Activated CD4-positive, alpha-beta memory T cell treated with anti-CD3 and anti-CD28 coated beads, Interleukin-2, amount 10 ng/mL, durations not matched to agents 7 days and 5 days (primary cell): Measurements from ENCODE around the gene CDK19. TPM values are rescaled to one million over a fixed set of nuclear protein-coding genes. Genes with fewer than 3 reads are reported as not detected.
"Not testable (repeated sequence)": the region's sequence is repeated elsewhere in the genome, so short reads cannot be mapped to it uniquely, and the experiment has no call there.

Source experiments
- CTCF ChIA-PET: fragments of 350-600 bp; sonication (Branson Sonifier 250); formaldehyde crosslinking; loops from one replicate; lab custom pipeline; 2021; ENCODE audit warnings: antibody characterized with exemption, inconsistent platforms; lab: Charles Lee
- POLR2A ChIA-PET: fragments of 350-600 bp; sonication (Branson Sonifier 250); formaldehyde crosslinking; loops from one replicate; lab custom pipeline; 2021; ENCODE audit warnings: antibody characterized with exemption; lab: Charles Lee
- DNase-seq: peaks from one replicate; pipeline ENCODE4 v3.0.0-alpha.2; 2020
- H3K27ac Mint-ChIP-seq: one replicate; pipeline ENCODE4 v1.8.0; 2021; ENCODE audit warnings: mild to moderate bottlenecking, mixed read lengths
- H3K27me3 Mint-ChIP-seq: one replicate; pipeline ENCODE4 v1.8.0; 2021; ENCODE audit warnings: mixed read lengths
- H3K36me3 Mint-ChIP-seq: one replicate; pipeline ENCODE4 v1.8.0; 2021; ENCODE audit warnings: low read depth, mixed read lengths
- H3K4me1 Mint-ChIP-seq: one replicate; pipeline ENCODE4 v1.8.0; 2021; ENCODE audit warnings: mixed read lengths
- H3K4me3 Mint-ChIP-seq: one replicate; pipeline ENCODE4 v1.8.0; 2021; ENCODE audit warnings: mild to moderate bottlenecking, mixed read lengths
- H3K9me3 Mint-ChIP-seq: one replicate; pipeline ENCODE4 v1.8.0; 2021; ENCODE audit warnings: mixed read lengths
- total RNA-seq, 2 experiments: library from RNA; stranded (reverse); gene quantifications; one replicate each; pipeline ENCODE4 v1.2.3, GENCODE V29; 2021

CDK19 gene
- total RNA-seq, 2 experiments from 2014 or later: 30.8 to 33.2 TPM

- no peak for DNase-seq
- no peaks in the 10 kb centered on the region for H3K27me3 Mint-ChIP-seq
- H3K4me1 Mint-ChIP-seq: peaks cover 5% of the 10 kb centered on the region
- ChIA-PET POLR2A (no interaction called here), CTCF (interaction anchor here (1.0 kb wide), 1 partner anchor 311 kb away, joined by 3 read pairs; no protein-coding TSS in a partner anchor)
- H3K9me3 Mint-ChIP-seq: peaks cover 14% of the 10 kb centered on the region
- no peak overlapping the region for H3K4me3 Mint-ChIP-seq
- H3K36me3 Mint-ChIP-seq: peaks cover 25% of the 10 kb centered on the region
- no peak overlapping the region for H3K27ac Mint-ChIP-seq
Observed at GRCh38 chr6:110746680-110747079, 68.6 kb downstream of the CDK19 start.

GRCh38 chr6:110744991-110745390, 70.3 kb downstream of the CDK19 start:
- POLR2A ChIA-PET: no interaction called here
- no peak for DNase-seq
- CTCF ChIA-PET: no interaction called here
- Mint-ChIP-seq H3K27me3 (no peaks in the 10 kb centered on the region), H3K27ac (no peak overlapping the region), H3K4me1 (no peaks in the 10 kb centered on the region), H3K36me3 (peaks cover 39% of the 10 kb centered on the region), H3K9me3 (peaks cover 22% of the 10 kb centered on the region), H3K4me3 (no peak overlapping the region)

DNA sequence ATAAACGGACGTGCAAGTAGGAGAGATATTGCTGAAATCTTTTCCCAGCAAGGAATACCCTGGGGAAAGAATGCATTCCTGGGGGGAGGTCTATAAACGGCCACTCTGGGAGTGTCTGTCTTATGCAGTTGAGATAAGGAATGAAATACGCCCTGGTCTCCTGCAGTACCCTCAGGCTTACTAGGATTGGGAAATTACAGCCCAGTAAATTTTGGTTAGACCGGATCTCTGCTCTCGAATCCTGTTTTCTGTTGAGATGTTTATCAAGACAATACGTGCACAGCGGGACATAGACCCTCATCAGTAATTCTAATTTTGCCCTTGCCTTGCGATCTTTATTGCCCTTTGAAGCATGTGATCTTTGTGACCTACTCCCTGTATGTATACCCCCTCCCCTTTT, 72.7 kb downstream of the CDK19 start:
- H3K27ac Mint-ChIP-seq, CTCF ChIA-PET, H3K4me1 Mint-ChIP-seq, H3K27me3 Mint-ChIP-seq, DNase-seq, POLR2A ChIA-PET, H3K4me3 Mint-ChIP-seq: not testable (repeated sequence)
- Mint-ChIP-seq H3K9me3 (peaks cover 22% of the 10 kb centered on the region), H3K36me3 (peaks cover 43% of the 10 kb centered on the region)

GRCh38 chr6:110741517-110741916, 73.8 kb downstream of the CDK19 start:
- Mint-ChIP-seq H3K4me3 (no peak overlapping the region), H3K9me3 (peaks cover 22% of the 10 kb centered on the region), H3K36me3 (peaks cover 48% of the 10 kb centered on the region), H3K27ac (no peak overlapping the region), H3K27me3 (no peaks in the 10 kb centered on the region), H3K4me1 (no peaks in the 10 kb centered on the region)
- CTCF ChIA-PET: no interaction called here
- POLR2A ChIA-PET: interaction anchor here (0.6 to 1.2 kb wide), 2 partner anchors 46 to 133 kb away, joined by 3 read pairs; partner anchors contain the start of gene AMD1
- DNase-seq: no peak

DNA sequence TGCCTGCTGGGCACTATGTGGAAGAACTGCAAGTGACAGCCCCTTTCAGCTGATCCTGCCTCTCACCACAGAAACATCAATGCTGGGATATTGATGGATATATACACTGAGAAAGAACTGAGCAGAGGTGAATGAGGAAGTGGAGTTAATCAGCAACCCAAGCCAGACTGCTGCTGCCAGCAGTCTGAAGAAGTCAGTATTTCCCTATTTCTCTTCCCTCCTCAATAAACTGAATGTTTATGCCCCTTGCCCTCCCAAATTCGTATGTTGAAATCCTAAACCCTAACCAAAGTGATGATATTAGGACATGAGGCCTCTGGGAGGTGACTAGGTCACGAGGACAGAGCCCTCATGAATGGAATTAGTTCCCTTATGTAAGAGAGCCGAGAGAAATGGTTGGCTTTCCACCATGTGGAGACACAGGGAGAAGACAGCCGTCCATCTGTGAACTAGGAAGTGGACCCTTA, 76.3 kb downstream of the CDK19 start:
- no peak overlapping the region for H3K4me3 Mint-ChIP-seq
- POLR2A ChIA-PET: no interaction called here
- peaks cover 51% of the 10 kb centered on the region for H3K36me3 Mint-ChIP-seq

DNA sequence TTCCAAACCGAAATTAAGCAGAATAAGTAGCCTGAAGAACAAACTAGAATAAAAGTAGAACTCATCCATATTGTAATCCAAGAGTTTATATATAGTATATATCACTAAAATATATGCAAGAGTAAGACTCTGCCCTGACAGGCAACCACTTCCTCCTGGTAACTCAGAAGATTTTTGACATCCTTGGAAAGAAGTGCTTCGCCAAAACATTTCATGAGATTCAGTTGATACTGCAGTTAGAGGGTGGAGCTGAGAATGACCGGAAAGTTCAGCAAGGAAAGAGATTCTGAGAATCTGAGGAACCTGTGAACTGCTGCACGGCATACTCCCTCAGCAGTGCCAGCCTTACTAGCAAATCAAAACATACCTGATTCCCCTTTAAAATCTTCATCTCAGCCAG, 79.6 kb downstream of the CDK19 start:
- H3K9me3 Mint-ChIP-seq: peaks cover 1% of the 10 kb centered on the region
- H3K27ac Mint-ChIP-seq: no peak overlapping the region
- H3K4me3 Mint-ChIP-seq: no peak overlapping the region
- no peaks in the 10 kb centered on the region for H3K27me3 Mint-ChIP-seq
- ChIA-PET POLR2A (no interaction called here), CTCF (no interaction called here)
- no peaks in the 10 kb centered on the region for H3K4me1 Mint-ChIP-seq
- no peak for DNase-seq
- H3K36me3 Mint-ChIP-seq: peaks cover 32% of the 10 kb centered on the region

More for the DNA sequence above, 76.3 kb downstream of the CDK19 start:
- Mint-ChIP-seq H3K27ac (no peak overlapping the region), H3K4me1 (no peaks in the 10 kb centered on the region), H3K9me3 (peaks cover 22% of the 10 kb centered on the region), H3K27me3 (no peaks in the 10 kb centered on the region)
- no peak for DNase-seq
- CTCF ChIA-PET: no interaction called here

DNA sequence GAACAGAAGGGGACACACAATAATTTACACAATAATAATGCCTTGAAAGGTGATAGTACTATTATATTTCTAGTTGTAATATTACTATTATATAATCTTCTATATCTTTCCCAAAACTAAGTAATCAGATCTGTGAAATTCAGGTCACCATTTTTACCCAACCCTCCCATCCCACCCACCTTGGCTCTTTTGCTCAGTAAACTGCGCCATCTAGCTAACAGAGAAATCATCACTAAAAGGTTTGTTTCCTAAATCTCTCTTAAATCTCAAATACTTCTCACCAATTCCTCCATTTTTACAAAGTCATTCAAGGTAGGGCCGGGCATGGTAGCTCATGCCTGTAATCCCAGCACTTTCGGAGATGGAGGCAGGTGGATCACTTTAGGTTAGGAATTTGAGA, 83.4 kb downstream of the CDK19 start:
- POLR2A ChIA-PET: no interaction called here
- Mint-ChIP-seq H3K4me1 (no peaks in the 10 kb centered on the region), H3K4me3 (no peak overlapping the region), H3K36me3 (peaks cover 17% of the 10 kb centered on the region), H3K27me3 (no peaks in the 10 kb centered on the region), H3K27ac (no peak overlapping the region), H3K9me3 (no peaks in the 10 kb centered on the region)
- CTCF ChIA-PET: no interaction called here
- DNase-seq: no peak

DNA sequence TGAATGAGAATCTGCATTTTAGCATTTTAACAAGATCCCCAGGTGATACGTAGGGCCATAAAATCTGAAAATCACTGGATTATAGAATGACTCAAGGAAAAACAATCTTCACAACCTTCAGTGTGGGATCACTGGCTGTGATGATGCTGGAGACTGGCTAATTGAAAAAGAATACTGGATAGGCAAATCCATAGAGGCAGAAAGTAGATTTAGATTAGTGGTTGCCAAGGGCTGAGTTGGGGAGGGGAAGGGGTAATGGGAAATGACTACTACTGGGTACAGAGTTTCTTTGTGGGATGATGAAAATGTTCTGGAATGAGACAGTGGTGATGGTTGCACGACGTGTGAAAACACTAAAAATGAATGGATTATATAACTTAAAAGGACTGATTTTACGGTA, 84.1 kb downstream of the CDK19 start:
- Mint-ChIP-seq H3K27ac (no peak overlapping the region), H3K36me3 (peaks cover 17% of the 10 kb centered on the region), H3K27me3 (no peaks in the 10 kb centered on the region), H3K9me3 (no peaks in the 10 kb centered on the region), H3K4me3 (no peak overlapping the region), H3K4me1 (no peaks in the 10 kb centered on the region)
- DNase-seq: no peak
- ChIA-PET CTCF (no interaction called here), POLR2A (interaction anchor here (1.4 kb wide), 1 partner anchor 84 kb away, joined by 3 read pairs; the partner anchor contains the start of gene CDK19)

GRCh38 chr6:110728501-110728900, 86.8 kb downstream of the CDK19 start:
- ChIA-PET POLR2A (interaction anchor here (1.1 kb wide), 1 partner anchor 146 kb away, joined by 3 read pairs; the partner anchor contains the start of gene AMD1), CTCF (no interaction called here)
- DNase-seq: no peak
- Mint-ChIP-seq H3K27me3 (no peaks in the 10 kb centered on the region), H3K36me3 (peaks cover 10% of the 10 kb centered on the region), H3K4me1 (no peaks in the 10 kb centered on the region), H3K4me3 (no peak overlapping the region), H3K27ac (no peak overlapping the region), H3K9me3 (no peaks in the 10 kb centered on the region)

GRCh38 chr6:110723017-110723416, 92.3 kb downstream of the CDK19 start:
- Mint-ChIP-seq H3K36me3 (peaks cover 5% of the 10 kb centered on the region), H3K9me3 (no peaks in the 10 kb centered on the region), H3K4me3 (no peak overlapping the region), H3K27me3 (no peaks in the 10 kb centered on the region), H3K4me1 (no peaks in the 10 kb centered on the region), H3K27ac (no peak overlapping the region)
- POLR2A ChIA-PET: no interaction called here
- CTCF ChIA-PET: no interaction called here
- no peak for DNase-seq

GRCh38 chr6:110720066-110720465, 95.2 kb downstream of the CDK19 start:
- Mint-ChIP-seq H3K36me3 (peaks cover 6% of the 10 kb centered on the region), H3K27ac (no peak overlapping the region), H3K4me1 (no peaks in the 10 kb centered on the region), H3K27me3 (no peaks in the 10 kb centered on the region), H3K9me3 (no peaks in the 10 kb centered on the region), H3K4me3 (no peak overlapping the region)
- ChIA-PET POLR2A (no interaction called here), CTCF (no interaction called here)
- no peak for DNase-seq

DNA sequence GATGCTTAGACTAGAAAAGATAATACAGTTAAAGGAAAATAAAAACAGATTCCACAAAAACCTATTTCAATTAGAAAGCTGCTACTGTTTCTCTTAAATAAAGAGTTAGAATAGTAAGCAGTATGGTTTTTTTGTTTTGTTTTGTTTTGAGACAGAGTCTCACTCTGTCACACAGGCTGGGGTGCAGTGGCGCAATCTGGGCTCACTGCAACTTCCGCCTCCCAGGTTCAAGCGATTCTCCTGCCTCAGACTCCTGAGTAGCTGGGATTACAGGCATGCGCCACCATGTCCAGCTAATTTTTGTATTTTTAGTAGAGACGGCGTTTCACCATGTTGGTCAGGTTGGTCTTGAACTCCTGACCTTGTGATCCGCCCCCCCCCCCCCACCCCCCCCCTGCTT, 95.7 kb downstream of the CDK19 start:
- CTCF ChIA-PET, H3K4me1 Mint-ChIP-seq: not testable (repeated sequence)

GRCh38 chr6:110714143-110714542, 101.1 kb downstream of the CDK19 start:
- H3K27me3 Mint-ChIP-seq: no peaks in the 10 kb centered on the region
- POLR2A ChIA-PET: no interaction called here
- no peak overlapping the region for H3K27ac Mint-ChIP-seq
- H3K4me3 Mint-ChIP-seq: no peak overlapping the region
- no peaks in the 10 kb centered on the region for H3K4me1 Mint-ChIP-seq
- H3K9me3 Mint-ChIP-seq: no peaks in the 10 kb centered on the region
- no peak for DNase-seq
- peaks cover 7% of the 10 kb centered on the region for H3K36me3 Mint-ChIP-seq
- CTCF ChIA-PET: no interaction called here

More for the DNA sequence above, 95.7 kb downstream of the CDK19 start:
- DNase-seq, H3K9me3 Mint-ChIP-seq, H3K4me3 Mint-ChIP-seq, H3K27ac Mint-ChIP-seq, POLR2A ChIA-PET, H3K27me3 Mint-ChIP-seq, H3K36me3 Mint-ChIP-seq: not testable (repeated sequence)

DNA sequence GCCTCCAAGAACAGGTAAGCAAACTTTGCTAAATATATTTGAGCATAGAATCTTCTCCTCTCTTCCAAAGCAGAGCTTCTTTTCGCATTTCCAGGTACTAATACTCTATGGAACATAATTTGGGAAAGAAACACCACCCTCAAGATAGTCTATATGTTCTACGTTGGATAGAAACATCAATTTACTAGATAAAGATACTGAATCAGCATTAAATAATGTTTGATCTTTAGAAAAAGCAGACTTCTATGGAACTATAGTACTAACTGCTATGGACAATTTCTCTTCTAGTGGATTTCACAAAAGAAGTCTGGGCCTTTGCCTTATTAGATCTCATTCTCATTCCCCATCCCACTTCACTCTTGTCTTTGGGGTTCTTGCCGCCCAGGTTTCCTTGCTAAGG, 103.0 kb downstream of the CDK19 start:
- no peak for DNase-seq
- CTCF ChIA-PET: interaction anchor here (0.7 kb wide), 1 partner anchor 348 kb away, joined by 3 read pairs; no protein-coding TSS in a partner anchor

More for the DNA sequence above, 103.0 kb downstream of the CDK19 start:
- no peaks in the 10 kb centered on the region for H3K9me3 Mint-ChIP-seq
- no peak overlapping the region for H3K4me3 Mint-ChIP-seq
- H3K27me3 Mint-ChIP-seq: no peaks in the 10 kb centered on the region
- no peak overlapping the region for H3K27ac Mint-ChIP-seq
- H3K4me1 Mint-ChIP-seq: no peaks in the 10 kb centered on the region
- H3K36me3 Mint-ChIP-seq: peaks cover 7% of the 10 kb centered on the region
- POLR2A ChIA-PET: interaction anchor here (0.6 kb wide), 1 partner anchor 166 kb away, joined by 3 read pairs; no protein-coding TSS in a partner anchor
